Neural cell (in vitro differentiated cells): Measurements from ENCODE around the gene LIPC. TPM values are rescaled to one million over a fixed set of nuclear protein-coding genes. Genes with fewer than 3 reads are reported as not detected.

Source experiments
- H2AFZ ChIP-seq: fragments of 200-600, 300-800 bp; sonication (generic), shearing (Covaris generic); 2 replicates; pipeline ENCODE4 v1.6.0; 2014; ENCODE audit warnings: low read depth, mild to moderate bottlenecking, antibody characterized with exemption, low read length, moderate library complexity
- H3F3A ChIP-seq: fragments of 200-600 bp; shearing (Covaris generic); 2 replicates; pipeline ENCODE4 v1.6.1; 2016; ENCODE audit warnings: mild to moderate bottlenecking, moderate library complexity, mixed read lengths, antibody characterized with exemption, low read length; ENCODE audit not compliant: insufficient read depth, poor library complexity, severe bottlenecking
- H3K27ac ChIP-seq: fragments of 200-600, 300-800 bp; sonication (generic), shearing (Covaris generic); 2 replicates; pipeline ENCODE4 v1.5.1; 2014; ENCODE audit warnings: mild to moderate bottlenecking, low read length, moderate library complexity
- H3K27me3 ChIP-seq: fragments of 300-800, 200-600 bp; sonication (generic), shearing (Covaris generic); 2 replicates; pipeline ENCODE4 v1.6.0; 2014; ENCODE audit warnings: mild to moderate bottlenecking, low read depth, low read length, moderate library complexity; ENCODE audit not compliant: insufficient read depth
- H3K36me3 ChIP-seq: fragments of 300-800, 200-600 bp; sonication (generic), shearing (Covaris generic); 2 replicates; pipeline ENCODE4 v1.5.1; 2014; ENCODE audit warnings: mild to moderate bottlenecking, antibody characterized with exemption, low read length, moderate library complexity; ENCODE audit not compliant: insufficient read depth
- H3K4me2 ChIP-seq: fragments of 300-800, 200-600 bp; sonication (generic), shearing (Covaris generic); 2 replicates; pipeline ENCODE4 v1.6.0; 2014; ENCODE audit warnings: mild to moderate bottlenecking, low read length
- H3K4me3 ChIP-seq: fragments of 300-800, 200-600 bp; sonication (generic), shearing (Covaris generic); 2 replicates; pipeline ENCODE4 v1.5.1; 2014; ENCODE audit warnings: mild to moderate bottlenecking, low read length, moderate library complexity
- H3K79me2 ChIP-seq: fragments of 200-600 bp; shearing (Covaris generic); replicated peaks from 2 replicates; pipeline ENCODE4 v1.6.0; 2014; ENCODE audit warnings: mild to moderate bottlenecking, low read length, moderate library complexity; ENCODE audit not compliant: insufficient read depth
- H3K9ac ChIP-seq: fragments of 300-800, 200-600 bp; sonication (generic), shearing (Covaris generic); 2 replicates; pipeline ENCODE4 v1.6.1; 2016; ENCODE audit warnings: mild to moderate bottlenecking, low read length, mixed read lengths
- H3K9me2 ChIP-seq: fragments of 200-600 bp; shearing (Covaris generic); 2 replicates; pipeline ENCODE4 v1.6.1; 2016; ENCODE audit warnings: mild to moderate bottlenecking, low read length, mixed read lengths; ENCODE audit not compliant: insufficient read depth
- H3K9me3 ChIP-seq: fragments of 200-600, 300-800 bp; sonication (generic), shearing (Covaris generic); 2 replicates; pipeline ENCODE4 v1.6.1; 2016; ENCODE audit warnings: mild to moderate bottlenecking, mixed run types, low read length, moderate library complexity, mixed read lengths
- H4K20me1 ChIP-seq: fragments of 200-600 bp; shearing (Covaris generic); 2 replicates; pipeline ENCODE4 v1.6.1; 2016; ENCODE audit warnings: mild to moderate bottlenecking, mixed run types; ENCODE audit not compliant: insufficient read depth
- EP300 ChIP-seq: fragments of 450-650 bp; conservative IDR thresholded peaks from 2 replicates; pipeline ENCODE4 v1.6.1; 2014; ENCODE audit warnings: antibody characterized with exemption, mild to moderate bottlenecking, moderate library complexity; ENCODE audit not compliant: poor library complexity, severe bottlenecking
- EZH2 ChIP-seq: fragments of 200-600, 300-800 bp; shearing (Covaris generic), sonication (generic); IDR thresholded peaks from 2 replicates; pipeline ENCODE4 v1.6.1; 2014; ENCODE audit warnings: antibody characterized with exemption, low read length, borderline replicate concordance, mild to moderate bottlenecking; ENCODE audit not compliant: insufficient read depth, poor library complexity, severe bottlenecking
- MXI1 ChIP-seq: fragments of 450-650 bp; conservative IDR thresholded peaks from 2 replicates; pipeline ENCODE4 v1.6.1; 2014; ENCODE audit warnings: antibody characterized with exemption, mild to moderate bottlenecking; ENCODE audit not compliant: poor library complexity, severe bottlenecking
- POLR2AphosphoS5 ChIP-seq: IDR thresholded peaks from 2 replicates; pipeline ENCODE4 v1.6.1; 2012
- RAD21 ChIP-seq: fragments of 450-650 bp; conservative IDR thresholded peaks from 2 replicates; pipeline ENCODE4 v1.6.1; 2014; ENCODE audit warnings: antibody characterized with exemption, mild to moderate bottlenecking, moderate library complexity
- SMC3 ChIP-seq: fragments of 450-650 bp; conservative IDR thresholded peaks from 2 replicates; pipeline ENCODE4 v1.6.1; 2014; ENCODE audit warnings: antibody characterized with exemption, mild to moderate bottlenecking, moderate library complexity; ENCODE audit not compliant: poor library complexity
- TAF1 ChIP-seq: IDR thresholded peaks from 2 replicates; pipeline ENCODE4 v1.6.1; 2012; ENCODE audit warnings: low read depth
- polyA plus RNA-seq: library from polyadenylated mRNA; depleted of rRNA; stranded (reverse); fragments of >200 nt; gene quantifications from 2 replicates; pipeline ENCODE4 v1.2.3, GENCODE V29; 2014
- TF ChIP-seq, protein P1 (sequence below): fragments of 450-650 bp; IDR thresholded peaks from 2 replicates; pipeline ENCODE4 v1.5.1; 2014; ENCODE audit warnings: antibody characterized with exemption, mild to moderate bottlenecking, moderate library complexity; ENCODE audit not compliant: poor library complexity, severe bottlenecking
- TF ChIP-seq, protein P2 (sequence below): IDR thresholded peaks from 2 replicates; pipeline ENCODE4 v1.6.1; 2012; ENCODE audit warnings: borderline replicate concordance

LIPC gene
- polyA plus RNA-seq, 1 donor from 2014 or later, result not detected

GRCh38 chr15:58495891-58496408, 64.2 kb downstream of the LIPC start:
- no peaks in the 10 kb centered on the region for H3K36me3 ChIP-seq
- TF ChIP-seq TAF1, result no peak
- TF ChIP-seq EP300, result no peak
- no peak for TF ChIP-seq SMC3
- TF ChIP-seq POLR2AphosphoS5, result no peak
- no peak for TF ChIP-seq MXI1
- TF ChIP-seq, protein P1, sequence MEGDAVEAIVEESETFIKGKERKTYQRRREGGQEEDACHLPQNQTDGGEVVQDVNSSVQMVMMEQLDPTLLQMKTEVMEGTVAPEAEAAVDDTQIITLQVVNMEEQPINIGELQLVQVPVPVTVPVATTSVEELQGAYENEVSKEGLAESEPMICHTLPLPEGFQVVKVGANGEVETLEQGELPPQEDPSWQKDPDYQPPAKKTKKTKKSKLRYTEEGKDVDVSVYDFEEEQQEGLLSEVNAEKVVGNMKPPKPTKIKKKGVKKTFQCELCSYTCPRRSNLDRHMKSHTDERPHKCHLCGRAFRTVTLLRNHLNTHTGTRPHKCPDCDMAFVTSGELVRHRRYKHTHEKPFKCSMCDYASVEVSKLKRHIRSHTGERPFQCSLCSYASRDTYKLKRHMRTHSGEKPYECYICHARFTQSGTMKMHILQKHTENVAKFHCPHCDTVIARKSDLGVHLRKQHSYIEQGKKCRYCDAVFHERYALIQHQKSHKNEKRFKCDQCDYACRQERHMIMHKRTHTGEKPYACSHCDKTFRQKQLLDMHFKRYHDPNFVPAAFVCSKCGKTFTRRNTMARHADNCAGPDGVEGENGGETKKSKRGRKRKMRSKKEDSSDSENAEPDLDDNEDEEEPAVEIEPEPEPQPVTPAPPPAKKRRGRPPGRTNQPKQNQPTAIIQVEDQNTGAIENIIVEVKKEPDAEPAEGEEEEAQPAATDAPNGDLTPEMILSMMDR, result no peak
- TF ChIP-seq, protein P2, sequence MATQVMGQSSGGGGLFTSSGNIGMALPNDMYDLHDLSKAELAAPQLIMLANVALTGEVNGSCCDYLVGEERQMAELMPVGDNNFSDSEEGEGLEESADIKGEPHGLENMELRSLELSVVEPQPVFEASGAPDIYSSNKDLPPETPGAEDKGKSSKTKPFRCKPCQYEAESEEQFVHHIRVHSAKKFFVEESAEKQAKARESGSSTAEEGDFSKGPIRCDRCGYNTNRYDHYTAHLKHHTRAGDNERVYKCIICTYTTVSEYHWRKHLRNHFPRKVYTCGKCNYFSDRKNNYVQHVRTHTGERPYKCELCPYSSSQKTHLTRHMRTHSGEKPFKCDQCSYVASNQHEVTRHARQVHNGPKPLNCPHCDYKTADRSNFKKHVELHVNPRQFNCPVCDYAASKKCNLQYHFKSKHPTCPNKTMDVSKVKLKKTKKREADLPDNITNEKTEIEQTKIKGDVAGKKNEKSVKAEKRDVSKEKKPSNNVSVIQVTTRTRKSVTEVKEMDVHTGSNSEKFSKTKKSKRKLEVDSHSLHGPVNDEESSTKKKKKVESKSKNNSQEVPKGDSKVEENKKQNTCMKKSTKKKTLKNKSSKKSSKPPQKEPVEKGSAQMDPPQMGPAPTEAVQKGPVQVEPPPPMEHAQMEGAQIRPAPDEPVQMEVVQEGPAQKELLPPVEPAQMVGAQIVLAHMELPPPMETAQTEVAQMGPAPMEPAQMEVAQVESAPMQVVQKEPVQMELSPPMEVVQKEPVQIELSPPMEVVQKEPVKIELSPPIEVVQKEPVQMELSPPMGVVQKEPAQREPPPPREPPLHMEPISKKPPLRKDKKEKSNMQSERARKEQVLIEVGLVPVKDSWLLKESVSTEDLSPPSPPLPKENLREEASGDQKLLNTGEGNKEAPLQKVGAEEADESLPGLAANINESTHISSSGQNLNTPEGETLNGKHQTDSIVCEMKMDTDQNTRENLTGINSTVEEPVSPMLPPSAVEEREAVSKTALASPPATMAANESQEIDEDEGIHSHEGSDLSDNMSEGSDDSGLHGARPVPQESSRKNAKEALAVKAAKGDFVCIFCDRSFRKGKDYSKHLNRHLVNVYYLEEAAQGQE, result no peak
- no peak for TF ChIP-seq EZH2
- TF ChIP-seq RAD21, result no peak

DNA sequence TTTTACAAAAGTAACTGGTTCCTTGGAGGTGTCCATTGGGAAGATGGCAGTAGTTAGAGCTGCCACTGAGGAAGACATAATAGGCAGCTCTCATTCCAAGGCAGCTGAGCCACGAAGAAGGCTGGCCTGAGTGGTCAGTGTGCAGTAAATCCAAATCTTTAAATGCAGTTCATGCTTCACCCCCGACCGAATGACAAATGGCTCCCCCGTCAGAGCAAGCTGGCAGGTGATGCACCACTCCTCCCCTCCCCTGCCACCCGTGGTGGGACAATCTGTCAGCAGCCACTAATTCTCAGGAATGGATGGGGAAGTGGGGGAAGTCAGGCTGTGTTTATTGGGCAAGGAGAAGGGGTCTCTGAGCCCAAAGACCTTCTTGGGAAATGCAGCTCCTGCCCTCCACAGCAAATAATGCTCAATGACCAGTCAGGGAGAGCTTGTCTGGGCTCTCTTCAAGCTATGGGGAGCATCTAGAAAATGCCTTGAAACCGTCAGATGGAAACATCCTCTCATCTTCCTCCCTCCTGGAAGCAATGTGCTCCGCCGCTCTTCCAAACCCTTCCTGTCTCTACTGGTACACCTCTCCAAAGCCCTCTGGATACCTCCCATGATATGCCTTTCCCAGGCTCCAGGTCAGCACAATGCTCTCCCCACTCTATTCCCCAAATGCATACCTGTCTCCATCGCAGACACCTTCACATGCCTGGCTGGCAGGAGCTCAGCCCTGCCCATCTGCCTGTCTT, 65.4 kb downstream of the LIPC start:
- Histone ChIP-seq H3K4me3 (no peak overlapping the region), H3K27ac (no peak overlapping the region), H3K36me3 (no peaks in the 10 kb centered on the region), H3K79me2 (no peaks in the 10 kb centered on the region), H3K9me2 (no peaks in the 10 kb centered on the region), H4K20me1 (no peaks in the 10 kb centered on the region), H3K4me2 (no peak overlapping the region), H3K9me3 (no peaks in the 10 kb centered on the region), H2AFZ (no peak overlapping the region), H3K9ac (no peak overlapping the region), H3K27me3 (no peaks in the 10 kb centered on the region), H3F3A (no peaks in the 10 kb centered on the region)
- TF ChIP-seq, protein P1, result no peak
- TF ChIP-seq SMC3, result no peak
- TF ChIP-seq, protein P2, result no peak
- TF ChIP-seq TAF1, result no peak
- TF ChIP-seq POLR2AphosphoS5, result no peak
- TF ChIP-seq EP300, result no peak

More at GRCh38 chr15:58495891-58496408, 64.2 kb downstream of the LIPC start:
- no peaks in the 10 kb centered on the region for H3K9me3 ChIP-seq
- no peaks in the 10 kb centered on the region for H3K27me3 ChIP-seq
- no peak overlapping the region for H3K4me3 ChIP-seq
- no peaks in the 10 kb centered on the region for H3K9me2 ChIP-seq
- H3K9ac ChIP-seq, result no peak overlapping the region
- H2AFZ ChIP-seq, result no peak overlapping the region
- no peaks in the 10 kb centered on the region for H3F3A ChIP-seq
- no peak overlapping the region for H3K4me2 ChIP-seq
- no peak overlapping the region for H3K27ac ChIP-seq
- H3K79me2 ChIP-seq, result no peaks in the 10 kb centered on the region
- no peaks in the 10 kb centered on the region for H4K20me1 ChIP-seq
